ENCODE data around the gene RALY.
A peak's percentile ranks its signal among the peaks of the same experiment; 100 is the strongest.

The RALY gene

GRCh38 chr20:34123309-34123708 lies 129.6 kb downstream of the RALY start:
- Histone ChIP-seq H3K36me3 (ENCODE audit: insufficient read depth, low read length) (no peaks in the 10 kb centered on the region), H4K20me1 (ENCODE audit: insufficient read depth, low read length, poor library complexity, severe bottlenecking) (no peaks in the 10 kb centered on the region), H2AFZ (ENCODE audit: low read length) (no peak overlapping the region), H3K9me3 (ENCODE audit: insufficient read depth, low read depth, low read length) (no peaks in the 10 kb centered on the region), H3F3A (ENCODE audit: low read depth) (no peaks in the 10 kb centered on the region), H3K79me2 (ENCODE audit: insufficient read depth, low read length) (no peaks in the 10 kb centered on the region), H3K9me2 (replicated peaks; ENCODE audit: low read depth, low read length) (no peaks in the 10 kb centered on the region), H3K9ac (ENCODE audit: low read depth, low read length, poor library complexity, severe bottlenecking) (no peak overlapping the region), H3K27me3 (ENCODE audit: insufficient read depth, low read length, poor library complexity, severe bottlenecking) (no peaks in the 10 kb centered on the region), H3K4me1 (ENCODE audit: insufficient read depth, low read length, poor library complexity, severe bottlenecking) (peaks cover 4% of the 10 kb centered on the region), H3K4me3 (ENCODE audit: low read length, poor library complexity, severe bottlenecking) (no peak overlapping the region), H3K4me2 (ENCODE audit: low read depth, low read length, poor library complexity, severe bottlenecking) (no peak overlapping the region)
- TF ChIP-seq EZH2phosphoT487 (IDR thresholded peaks at IDR 0.05; ENCODE audit: borderline replicate concordance) (no peak), CTCF (conservative IDR thresholded peaks at IDR 0.05; ENCODE audit: low read length) (no peak)

DNA sequence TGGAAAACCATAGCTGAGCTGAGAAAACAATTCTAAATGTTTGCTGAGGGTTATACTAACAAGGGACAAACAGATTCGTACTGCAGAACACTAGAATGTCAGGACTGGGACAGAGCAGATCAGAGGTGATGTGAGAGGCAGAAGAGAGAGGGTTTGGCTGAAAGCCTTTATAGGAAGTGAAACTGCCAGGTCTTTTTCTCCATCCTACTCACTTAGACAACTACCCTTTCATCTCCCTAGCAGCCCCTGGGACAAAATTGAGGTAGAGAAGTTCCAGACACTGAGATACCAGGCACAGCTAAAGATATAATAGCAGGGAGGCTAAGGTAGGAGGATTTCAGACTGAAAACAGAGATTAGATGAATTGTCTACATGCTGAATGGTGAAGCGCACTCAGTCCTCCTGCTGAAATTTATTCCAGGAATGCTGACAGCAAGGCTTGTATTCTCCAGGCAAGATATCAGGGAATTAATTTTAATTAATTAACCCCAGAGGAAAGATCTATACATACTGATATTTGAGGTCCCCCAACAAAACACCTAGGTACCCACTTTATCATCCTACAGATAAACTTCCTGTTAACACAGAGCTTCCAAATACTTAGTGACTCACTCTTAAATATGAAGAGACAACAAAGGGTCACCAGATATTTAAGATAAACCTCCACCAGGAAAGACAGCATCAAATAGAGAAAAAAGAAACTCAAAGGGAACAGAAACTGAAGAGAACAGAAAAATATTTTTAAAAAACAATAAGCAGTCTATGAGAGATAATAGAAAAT lies 130.9 kb downstream of the RALY start:
- Histone ChIP-seq H3K9ac (ENCODE audit: low read depth, low read length, poor library complexity, severe bottlenecking) (no peak overlapping the region), H3K4me2 (ENCODE audit: low read depth, low read length, poor library complexity, severe bottlenecking) (no peak overlapping the region), H3K9me3 (ENCODE audit: insufficient read depth, low read depth, low read length) (no peaks in the 10 kb centered on the region), H3K27me3 (ENCODE audit: insufficient read depth, low read length, poor library complexity, severe bottlenecking) (no peaks in the 10 kb centered on the region), H3K36me3 (ENCODE audit: insufficient read depth, low read length) (no peaks in the 10 kb centered on the region), H3K9me2 (replicated peaks; ENCODE audit: low read depth, low read length) (no peaks in the 10 kb centered on the region), H3K4me3 (ENCODE audit: low read length, poor library complexity, severe bottlenecking) (no peak overlapping the region), H4K20me1 (ENCODE audit: insufficient read depth, low read length, poor library complexity, severe bottlenecking) (no peaks in the 10 kb centered on the region), H3K4me1 (ENCODE audit: insufficient read depth, low read length, poor library complexity, severe bottlenecking) (peaks cover 4% of the 10 kb centered on the region), H2AFZ (ENCODE audit: low read length) (peak overlapping the region; percentile 37; the same call in 1 of the 2 replicates), H3K79me2 (ENCODE audit: insufficient read depth, low read length) (no peaks in the 10 kb centered on the region), H3F3A (ENCODE audit: low read depth) (no peaks in the 10 kb centered on the region)
- TF ChIP-seq CTCF (conservative IDR thresholded peaks at IDR 0.05; ENCODE audit: low read length) (no peak), EZH2phosphoT487 (IDR thresholded peaks at IDR 0.05; ENCODE audit: borderline replicate concordance) (no peak)

GRCh38 chr20:34127792-34128191 lies 134.1 kb downstream of the RALY start:
- Histone ChIP-seq H3K9ac (ENCODE audit: low read depth, low read length, poor library complexity, severe bottlenecking) (no peak overlapping the region), H2AFZ (ENCODE audit: low read length) (no peak overlapping the region)
- TF ChIP-seq EZH2phosphoT487 (IDR thresholded peaks at IDR 0.05; ENCODE audit: borderline replicate concordance), result no peak
- TF ChIP-seq CTCF (conservative IDR thresholded peaks at IDR 0.05; ENCODE audit: low read length), result no peak

More at GRCh38 chr20:34127792-34128191, 134.1 kb downstream of the RALY start:
- Histone ChIP-seq H3K4me3 (ENCODE audit: low read length, poor library complexity, severe bottlenecking) (no peak overlapping the region), H3K36me3 (ENCODE audit: insufficient read depth, low read length) (no peaks in the 10 kb centered on the region), H3K4me1 (ENCODE audit: insufficient read depth, low read length, poor library complexity, severe bottlenecking) (peaks cover 4% of the 10 kb centered on the region), H4K20me1 (ENCODE audit: insufficient read depth, low read length, poor library complexity, severe bottlenecking) (no peaks in the 10 kb centered on the region), H3K79me2 (ENCODE audit: insufficient read depth, low read length) (no peaks in the 10 kb centered on the region), H3K9me2 (replicated peaks; ENCODE audit: low read depth, low read length) (no peaks in the 10 kb centered on the region), H3K27me3 (ENCODE audit: insufficient read depth, low read length, poor library complexity, severe bottlenecking) (no peaks in the 10 kb centered on the region), H3F3A (ENCODE audit: low read depth) (no peaks in the 10 kb centered on the region), H3K4me2 (ENCODE audit: low read depth, low read length, poor library complexity, severe bottlenecking) (no peak overlapping the region), H3K9me3 (ENCODE audit: insufficient read depth, low read depth, low read length) (no peaks in the 10 kb centered on the region)

All from Loucy (cell line).